GM10266 (cell line): ENCODE results near the gene NFATC2.

ENCODE experiments used
- DNase-seq: peaks from one replicate; pipeline ENCODE4 v3.0.0; 2012; ENCODE audit errors: extremely low spot score
- CTCF ChIP-seq: IDR thresholded peaks from 2 replicates; pipeline ENCODE4 v1.5.1; 2012; ENCODE audit warnings: mild to moderate bottlenecking, low read depth; ENCODE audit not compliant: control insufficient read depth, insufficient read depth; ENCODE audit errors: missing control alignments

The NFATC2 gene

GRCh38 chr20:51562027-51562331 is 19.5 kb upstream of the NFATC2 start:
- TF ChIP-seq CTCF: no peak
- DNase-seq: no peak

DNA sequence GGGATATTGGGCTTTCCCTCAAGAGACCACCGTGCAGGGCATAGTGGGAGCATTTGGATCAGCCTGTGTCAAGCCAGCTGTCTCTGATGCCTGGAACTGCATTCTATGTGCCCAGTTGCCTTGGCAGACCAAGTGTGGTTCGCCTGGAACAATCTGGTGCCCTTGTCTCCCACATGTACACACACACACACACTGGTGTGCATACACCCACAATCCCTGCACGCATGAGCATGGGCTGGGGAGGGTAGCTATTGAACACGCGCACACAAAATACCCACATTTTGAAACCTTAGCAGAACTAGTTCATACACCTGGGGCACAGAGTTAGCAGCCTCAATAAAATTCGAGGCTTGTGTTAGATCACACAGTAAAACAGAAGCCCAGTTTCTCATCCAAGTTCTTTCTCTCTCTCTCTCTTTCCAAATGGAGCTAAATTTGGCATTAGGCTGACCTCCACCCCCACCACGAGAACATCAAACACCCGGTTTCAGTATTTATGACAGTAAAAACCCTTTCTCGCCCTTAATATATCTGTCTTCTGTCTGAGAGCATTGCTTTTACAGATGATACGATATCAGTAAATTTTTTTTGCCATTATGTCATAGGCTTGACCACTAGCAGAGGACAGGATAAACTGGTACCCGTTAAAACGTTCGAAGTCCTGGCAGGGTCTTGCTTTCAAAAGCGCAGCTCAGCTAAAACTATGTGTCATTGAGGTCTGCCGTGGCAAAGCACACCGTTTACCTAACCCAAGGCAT is 18.2 kb upstream of the NFATC2 start:
- DNase-seq: no peak
- TF ChIP-seq CTCF: no peak

DNA sequence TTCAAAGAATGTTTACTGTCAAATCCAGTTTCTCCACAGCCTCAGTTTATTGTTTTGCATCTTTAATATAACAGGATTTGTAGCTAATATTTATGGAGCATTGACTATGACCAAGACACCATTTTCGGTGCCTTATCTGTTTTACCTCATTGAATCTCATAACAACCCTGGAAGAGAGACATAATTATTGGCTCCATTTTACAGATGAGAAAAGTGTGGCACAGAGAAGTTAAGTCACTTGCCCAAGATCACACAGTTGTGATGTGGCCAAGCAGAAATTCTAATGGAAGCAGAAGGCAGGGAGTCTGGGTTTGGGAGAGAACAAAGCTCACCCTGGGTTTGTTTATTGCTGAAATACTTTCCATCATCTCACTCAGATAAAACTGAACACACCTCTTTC is 17.5 kb upstream of the NFATC2 start:
- no peak for TF ChIP-seq CTCF
- no peak for DNase-seq

DNA sequence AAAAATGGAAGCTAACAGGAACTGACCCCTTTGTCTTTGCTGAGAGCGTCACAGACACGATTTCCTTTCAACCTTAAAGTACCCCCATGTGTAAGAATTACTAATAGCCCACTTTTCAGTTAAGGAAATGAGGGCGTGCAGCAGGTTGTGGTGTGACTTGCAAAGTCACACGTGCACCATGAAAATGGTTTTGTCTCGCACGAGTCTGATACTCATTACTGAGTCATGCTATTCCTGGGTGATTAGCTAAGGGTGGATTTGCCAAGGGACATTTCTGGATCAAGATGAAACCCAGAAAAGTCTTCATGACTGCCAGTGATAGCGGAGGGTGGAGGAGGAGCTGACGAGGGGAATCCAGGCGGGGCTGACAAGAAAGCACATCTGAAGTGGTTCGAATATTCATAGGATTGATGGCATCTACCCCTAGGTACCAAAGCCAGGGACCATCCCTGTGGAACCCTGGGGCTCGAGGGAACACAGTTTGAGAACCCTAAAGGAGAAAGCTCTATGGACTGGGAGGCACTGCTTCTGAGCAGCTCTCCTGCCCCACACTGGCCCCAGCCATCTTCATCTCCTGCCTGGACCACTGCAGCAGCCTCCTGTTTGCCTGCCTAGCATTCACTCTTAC is 12.1 kb upstream of the NFATC2 start:
- TF ChIP-seq CTCF: no peak
- DNase-seq: no peak

GRCh38 chr20:51553897-51554486 is 11.5 kb upstream of the NFATC2 start:
- DNase-seq: no peak
- TF ChIP-seq CTCF: no peak

GRCh38 chr20:51551186-51551585 is 8.7 kb upstream of the NFATC2 start:
- DNase-seq: no peak
- no peak for TF ChIP-seq CTCF

GRCh38 chr20:51549474-51549873 is 7.0 kb upstream of the NFATC2 start:
- no peak for TF ChIP-seq CTCF
- DNase-seq: no peak
